Measurements from ENCODE around the gene ITGA5.
A peak's percentile ranks its signal among the peaks of the same experiment; 100 is the strongest.

Gene ITGA5

GRCh38 chr12:54350743-54351142 is 68.3 kb downstream of the ITGA5 start:
- Histone ChIP-seq H3K36me3 (peaks cover 27% of the 10 kb centered on the region), H3K27ac (peak overlapping the region; percentile 89), H3K27me3 (ENCODE audit: insufficient read depth, low read depth, severe bottlenecking) (no peaks in the 10 kb centered on the region), H3K4me3 (ENCODE audit: low read depth, low read length) (no peak overlapping the region), H3K9me3 (ENCODE audit: severe bottlenecking) (no peaks in the 10 kb centered on the region)
- peak; percentile 60 for DNase-seq
- TF ChIP-seq CTCF (IDR thresholded peaks at IDR 0.05; ENCODE audit: low read depth, low read length), result no peak

GRCh38 chr12:54349679-54350078 is 69.4 kb downstream of the ITGA5 start:
- H3K4me3 ChIP-seq (ENCODE audit: low read depth, low read length), result no peak overlapping the region
- H3K27me3 ChIP-seq (ENCODE audit: insufficient read depth, low read depth, severe bottlenecking), result no peaks in the 10 kb centered on the region
- peak; percentile 53 for DNase-seq
- peaks cover 35% of the 10 kb centered on the region for H3K36me3 ChIP-seq
- no peaks in the 10 kb centered on the region for H3K9me3 ChIP-seq (ENCODE audit: severe bottlenecking)
- peak overlapping the region; percentile 89 for H3K27ac ChIP-seq
- TF ChIP-seq CTCF (IDR thresholded peaks at IDR 0.05; ENCODE audit: low read depth, low read length), result no peak

- Histone ChIP-seq H3K36me3 (peaks cover 40% of the 10 kb centered on the region), H3K27me3 (ENCODE audit: insufficient read depth, low read depth, severe bottlenecking) (no peaks in the 10 kb centered on the region), H3K27ac (peak overlapping the region; percentile 89), H3K4me3 (ENCODE audit: low read depth, low read length) (no peak overlapping the region), H3K9me3 (ENCODE audit: severe bottlenecking) (no peaks in the 10 kb centered on the region)
- no peak for TF ChIP-seq CTCF (IDR thresholded peaks at IDR 0.05; ENCODE audit: low read depth, low read length)
- peak; percentile 76 for DNase-seq
These were observed 70.0 kb downstream of the ITGA5 start for GRCh38 chr12:54349036-54349435.
